GM21526 (cell line): ENCODE results near the gene TEAD4.

Experiments used
- ATAC-seq: cut with Tn5 transposase; IDR thresholded peaks from one replicate; pipeline ENCODE4 v1.9.1; 2021; ENCODE audit warnings: moderate library complexity; ENCODE audit not compliant: unreplicated experiment, low FRiP score

TEAD4 gene

GRCh38 chr12:3076730-3077571, 117.8 kb downstream of the TEAD4 start, which contains the start of gene TSPAN9:
Gene TSPAN9, plus strand, starts transcription at chr12:3077379. Its CDS starts 123,815 bp downstream, at chr12:3201194.
- peak; percentile 62 for ATAC-seq

GRCh38 chr12:3077572-3078081, 118.4 kb downstream of the TEAD4 start:
- ATAC-seq = no peak

GRCh38 chr12:3078086-3078820, 119.1 kb downstream of the TEAD4 start:
- no peak for ATAC-seq

- no peak for ATAC-seq
Measured at GRCh38 chr12:3081091-3081490, 121.9 kb downstream of the TEAD4 start.

- ATAC-seq = no peak
Measured at GRCh38 chr12:3081886-3082285, 122.7 kb downstream of the TEAD4 start.

GRCh38 chr12:3083241-3083920, 124.2 kb downstream of the TEAD4 start:
- no peak for ATAC-seq

GRCh38 chr12:3083921-3084347, 124.7 kb downstream of the TEAD4 start:
- no peak for ATAC-seq

GRCh38 chr12:3084742-3085141, 125.5 kb downstream of the TEAD4 start:
- no peak for ATAC-seq

- ATAC-seq = no peak
Measured at GRCh38 chr12:3085341-3086139, 126.3 kb downstream of the TEAD4 start.

GRCh38 chr12:3086211-3086610, 127.0 kb downstream of the TEAD4 start:
- no peak for ATAC-seq

GRCh38 chr12:3086729-3087323, 127.6 kb downstream of the TEAD4 start:
- no peak for ATAC-seq

- ATAC-seq = no peak
Measured at GRCh38 chr12:3087758-3088650, 128.8 kb downstream of the TEAD4 start.

- ATAC-seq = no peak
Measured at GRCh38 chr12:3089588-3089987, 130.4 kb downstream of the TEAD4 start.
